Right hindlimb (tissue), 1 donor: ENCODE results near the gene MALL.
"Not testable (repeated sequence)": the region's sequence is repeated elsewhere in the genome, so short reads cannot be mapped to it uniquely, and the experiment has no call there.

Source experiments
- DNase-seq: peaks from one replicate; pipeline ENCODE4 v3.0.0-alpha.2; 2018

Gene MALL

DNA sequence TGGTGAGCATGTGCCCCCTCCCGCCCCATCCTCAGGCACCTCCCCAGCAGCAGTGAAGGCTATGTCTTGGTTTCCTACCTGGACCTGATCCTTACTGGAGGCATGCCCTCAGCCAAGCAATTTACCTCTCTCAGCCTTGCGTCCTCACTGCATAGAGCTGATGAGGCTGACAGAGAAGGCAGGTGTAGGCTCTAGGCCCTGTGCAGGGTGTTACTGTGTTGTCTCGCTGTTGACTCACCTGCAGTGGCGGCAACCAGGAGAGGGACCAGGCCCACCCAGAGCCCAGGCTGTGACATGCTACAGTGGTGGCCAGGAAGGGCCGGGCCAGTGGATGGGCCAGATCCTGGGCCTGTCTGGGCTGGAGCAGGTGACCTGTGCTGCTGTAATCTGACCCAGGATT is 65.9 kb downstream of the MALL start:
- not testable (repeated sequence) for DNase-seq

DNA sequence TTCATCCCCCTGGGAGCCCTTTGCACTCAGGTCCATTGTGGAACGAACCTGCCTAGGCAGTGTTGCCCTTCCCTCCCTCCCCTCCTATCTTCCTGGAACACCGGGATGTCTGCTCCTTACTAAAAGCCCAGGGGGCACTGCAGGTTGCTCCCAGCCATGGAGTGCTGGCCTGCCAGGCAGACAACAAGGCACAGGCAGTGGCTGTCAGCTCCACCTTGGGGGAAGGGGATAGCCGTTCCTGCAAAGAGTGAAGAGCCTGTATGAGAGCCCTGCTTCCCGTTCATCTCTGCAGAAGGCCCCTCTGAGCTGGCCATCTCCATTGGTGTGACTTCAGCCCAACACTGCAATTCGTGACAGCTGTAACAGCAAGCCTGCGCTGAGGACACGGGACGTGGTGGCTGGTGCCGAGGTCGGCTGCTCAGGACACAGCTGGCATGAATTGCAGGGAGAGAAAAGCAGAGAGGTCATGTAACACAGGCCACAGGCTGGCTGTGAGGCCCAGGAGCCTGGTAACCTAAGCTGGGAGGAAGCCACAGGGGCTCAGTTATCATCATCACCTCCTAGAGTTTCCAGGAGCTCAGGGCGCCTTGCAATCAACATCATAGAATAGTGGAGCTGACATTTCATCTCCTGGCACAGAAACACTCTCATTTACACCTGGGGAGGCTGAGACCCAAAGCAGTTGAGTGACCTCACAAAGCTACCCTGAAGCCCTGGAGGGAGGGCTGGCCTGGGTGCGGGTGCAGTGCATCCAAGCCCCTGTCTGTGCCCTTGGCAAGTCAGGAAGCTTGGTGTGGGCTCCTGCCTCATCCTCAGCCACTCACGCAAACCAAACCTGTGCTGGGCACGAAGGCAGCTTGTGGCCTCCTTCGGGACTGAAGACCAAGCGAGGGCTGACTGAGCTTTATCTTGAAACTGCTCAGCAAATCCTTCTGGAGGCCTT is 67.1 kb downstream of the MALL start:
- peak; percentile 8 for DNase-seq

DNA sequence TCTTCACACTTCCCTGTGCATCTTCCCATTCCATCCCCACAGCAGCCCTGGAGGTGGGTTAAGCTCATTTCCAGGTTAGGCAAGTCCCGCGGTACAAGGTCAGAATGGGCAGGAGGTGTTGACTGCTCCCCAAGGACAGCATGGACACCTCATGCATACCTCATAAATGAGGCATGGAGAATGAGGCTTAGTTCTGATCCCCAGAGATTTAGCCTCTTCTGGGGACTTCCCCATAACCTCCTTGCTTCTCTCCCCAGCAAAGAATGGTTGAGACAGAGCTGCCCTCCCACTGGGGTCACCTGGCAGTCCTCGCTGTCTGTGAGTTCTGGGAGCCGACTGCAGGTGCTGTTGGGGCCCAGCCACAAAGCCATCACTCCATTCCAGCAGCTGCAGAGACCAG is 68.4 kb downstream of the MALL start:
- DNase-seq, result not testable (repeated sequence)

DNA sequence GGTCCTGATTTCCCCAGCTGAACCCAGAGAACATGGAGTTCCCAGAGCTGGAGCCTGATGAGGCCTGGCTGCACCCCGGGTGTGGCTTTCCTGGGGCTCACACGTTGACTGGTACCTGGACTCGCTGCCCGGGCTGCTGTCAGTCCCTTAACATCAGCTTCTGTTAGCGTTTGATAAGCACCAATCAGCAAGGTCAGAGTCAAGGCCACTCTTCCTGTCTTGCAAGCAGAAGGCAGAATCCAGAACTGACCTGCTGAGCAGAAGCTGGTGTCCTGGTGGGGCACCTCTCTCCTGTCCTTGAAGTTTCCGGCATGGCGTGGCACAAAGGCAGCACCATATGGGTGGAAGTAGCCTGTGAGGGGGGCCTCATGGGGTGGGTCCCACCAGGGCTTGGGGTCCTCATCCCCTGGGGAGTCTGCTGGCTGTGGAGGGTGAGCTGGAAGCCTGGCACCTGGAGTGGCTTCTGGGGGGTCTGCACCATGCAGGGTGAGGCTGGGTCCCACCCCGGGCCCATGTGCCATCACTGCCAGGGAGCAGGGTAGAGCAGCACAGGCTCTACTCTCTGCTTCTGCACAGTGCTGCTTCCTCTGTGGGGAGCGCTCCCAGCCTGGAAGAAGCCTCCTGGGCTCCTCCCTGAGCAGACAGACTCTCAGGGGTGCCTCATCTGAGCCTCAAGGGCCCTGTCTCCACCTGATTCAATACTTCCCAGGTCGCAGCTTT is 73.5 kb downstream of the MALL start:
- not testable (repeated sequence) for DNase-seq

DNA sequence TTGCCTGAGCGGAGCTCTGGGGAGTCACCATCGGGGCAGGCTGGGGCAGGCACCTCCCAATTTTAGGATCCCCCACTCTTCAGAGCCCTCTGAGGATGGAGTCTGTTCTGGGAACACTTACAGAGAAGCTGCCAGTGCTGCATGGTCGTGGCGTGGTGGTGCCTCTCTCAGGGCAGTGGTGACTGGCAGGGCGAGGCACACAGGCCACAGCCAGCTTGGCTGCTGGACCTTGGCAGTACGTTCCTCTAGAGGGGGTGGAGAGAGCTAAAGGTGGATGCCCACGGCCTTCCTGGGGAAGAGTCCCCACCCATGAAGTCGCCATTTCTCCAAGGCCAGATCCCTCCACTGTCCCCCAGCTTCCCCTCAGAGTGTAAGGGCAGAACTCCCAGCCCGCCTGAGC is 78.3 kb downstream of the MALL start:
- peak; percentile 9 for DNase-seq

DNA sequence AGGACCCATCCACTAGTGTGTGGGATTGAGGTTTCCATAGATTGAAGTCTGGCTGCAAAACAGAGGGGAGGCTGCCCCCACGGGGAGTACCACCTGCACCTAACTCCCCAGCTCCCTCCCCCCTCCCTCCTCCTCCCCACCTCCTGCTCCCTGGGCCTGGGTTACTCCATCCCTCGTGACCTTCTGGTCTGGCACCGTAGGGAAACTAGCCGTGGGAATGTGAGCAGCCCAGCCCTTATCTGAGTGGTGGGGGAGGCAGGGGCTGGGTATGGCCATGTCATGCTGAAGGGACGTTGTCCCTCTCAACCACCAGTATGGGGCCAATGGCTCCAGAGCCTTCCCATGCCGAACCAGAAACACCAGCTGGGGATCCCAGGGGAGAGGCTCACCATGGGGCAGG is 80.2 kb downstream of the MALL start:
- not testable (repeated sequence) for DNase-seq

DNA sequence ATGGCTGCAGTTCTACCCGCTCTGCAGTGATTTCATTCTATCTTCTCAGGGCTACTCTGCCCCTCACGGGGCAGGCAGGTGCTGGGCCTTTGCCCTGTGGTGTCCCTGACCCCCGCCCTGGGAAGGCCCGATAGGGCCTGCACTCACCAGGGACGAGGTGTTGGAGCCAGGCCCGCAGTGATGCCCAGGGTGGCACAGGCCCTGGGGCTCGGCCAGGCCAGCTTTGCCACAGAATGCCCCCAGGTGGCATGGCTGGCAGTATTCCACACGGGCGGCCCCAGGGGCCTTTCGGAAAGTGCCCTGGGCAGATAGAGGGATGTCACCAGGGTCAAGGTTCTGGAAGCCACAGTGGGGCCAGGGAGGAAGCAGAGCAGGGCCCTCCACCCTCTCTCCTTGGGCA is 80.7 kb downstream of the MALL start:
- DNase-seq, result peak; percentile 16
